NCI-H345 (cell line): ENCODE measurements around the gene RBM41.

Source experiments
- DNase-seq: peaks from one replicate; lab custom pipeline; 2025; lab: John Stamatoyannopoulos, UW

The RBM41 gene

DNA sequence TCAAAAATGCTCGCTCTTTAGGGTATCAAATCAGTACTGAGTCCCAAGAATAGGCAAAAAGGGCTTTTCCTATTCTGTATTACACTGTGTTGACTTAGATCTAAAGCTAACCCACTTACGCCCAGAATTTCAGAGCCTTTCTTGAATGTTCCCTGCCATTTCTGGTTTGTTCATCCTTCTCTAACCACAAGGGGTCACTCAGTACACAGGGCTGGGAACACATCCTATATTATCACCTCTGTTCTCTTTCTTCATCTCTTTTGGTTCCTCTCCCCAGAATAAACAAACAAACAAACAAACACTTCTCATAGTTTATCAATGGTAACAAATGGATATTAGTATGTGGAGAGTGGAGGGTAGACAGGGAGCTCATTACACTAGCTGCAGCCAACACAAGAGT, 93.1 kb downstream of the RBM41 start:
- peak; percentile 13 for DNase-seq

DNA sequence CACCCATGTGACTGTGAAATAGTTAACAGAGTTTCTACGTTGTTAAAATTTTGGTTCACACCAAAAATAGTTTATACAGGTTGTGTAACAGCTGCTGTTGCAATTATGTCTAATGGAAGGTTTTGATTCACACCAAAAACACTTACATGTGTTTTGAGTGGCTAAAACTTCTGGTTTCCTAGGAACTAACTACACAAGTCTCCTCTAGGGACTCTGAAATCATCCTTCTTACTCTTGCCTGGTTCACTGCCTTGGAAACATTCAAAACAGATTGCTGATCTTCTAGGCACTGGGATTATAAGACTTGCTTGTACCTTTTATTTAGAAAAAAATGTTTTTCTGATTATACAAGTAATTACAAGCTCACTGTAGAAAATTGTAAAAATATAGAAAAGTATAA, 103.7 kb downstream of the RBM41 start:
- DNase-seq = no peak
